Glutamatergic neuron (in vitro differentiated cells): ENCODE data around the gene SEC14L3. TPM values are rescaled to one million over a fixed set of nuclear protein-coding genes. Genes with fewer than 3 reads are reported as not detected.

ENCODE experiments used
- DNase-seq: peaks from one replicate; pipeline ENCODE4 v3.0.0; 2022
- H3K27ac Mint-ChIP-seq: one replicate; pipeline ENCODE4 v1.8.0; 2020; ENCODE audit warnings: mild to moderate bottlenecking, mixed read lengths, inconsistent platforms; ENCODE audit not compliant: unreplicated experiment
- H3K27me3 Mint-ChIP-seq: one replicate; pipeline ENCODE4 v1.8.0; 2020; ENCODE audit warnings: mild to moderate bottlenecking, moderate library complexity, mixed read lengths, inconsistent platforms; ENCODE audit not compliant: unreplicated experiment
- H3K36me3 Mint-ChIP-seq: one replicate; pipeline ENCODE4 v1.8.0; 2020; ENCODE audit warnings: mild to moderate bottlenecking, mixed read lengths, inconsistent platforms; ENCODE audit not compliant: unreplicated experiment
- H3K4me1 Mint-ChIP-seq: one replicate; pipeline ENCODE4 v1.8.0; 2020; ENCODE audit warnings: mild to moderate bottlenecking, low read depth, mixed read lengths, inconsistent platforms; ENCODE audit not compliant: unreplicated experiment
- H3K4me3 Mint-ChIP-seq: one replicate; pipeline ENCODE4 v1.8.0; 2020; ENCODE audit warnings: mild to moderate bottlenecking, mixed read lengths, inconsistent platforms; ENCODE audit not compliant: unreplicated experiment
- H3K9me3 Mint-ChIP-seq: one replicate; pipeline ENCODE4 v1.8.0; 2020; ENCODE audit warnings: mild to moderate bottlenecking, moderate library complexity, mixed read lengths, inconsistent platforms; ENCODE audit not compliant: unreplicated experiment
- total RNA-seq: library from RNA; stranded (reverse); fragmentation: NEBNext Ultra II Directional; extraction: Animal tissue kit (Norgen Biotek cat#: 25700); gene quantifications from one replicate; pipeline ENCODE4 v1.2.1, GENCODE V29; 2021; ENCODE audit not compliant: unreplicated experiment
- TF ChIP-seq, protein P1 (sequence below): fragments of 200-600 bp; sonication (generic); IDR thresholded peaks from one replicate; pipeline ENCODE4 v1.5.0; 2021; ENCODE audit not compliant: partially characterized antibody, unreplicated experiment

The SEC14L3 gene
- total RNA-seq, 1 donor from 2014 or later, result not detected

DNA sequence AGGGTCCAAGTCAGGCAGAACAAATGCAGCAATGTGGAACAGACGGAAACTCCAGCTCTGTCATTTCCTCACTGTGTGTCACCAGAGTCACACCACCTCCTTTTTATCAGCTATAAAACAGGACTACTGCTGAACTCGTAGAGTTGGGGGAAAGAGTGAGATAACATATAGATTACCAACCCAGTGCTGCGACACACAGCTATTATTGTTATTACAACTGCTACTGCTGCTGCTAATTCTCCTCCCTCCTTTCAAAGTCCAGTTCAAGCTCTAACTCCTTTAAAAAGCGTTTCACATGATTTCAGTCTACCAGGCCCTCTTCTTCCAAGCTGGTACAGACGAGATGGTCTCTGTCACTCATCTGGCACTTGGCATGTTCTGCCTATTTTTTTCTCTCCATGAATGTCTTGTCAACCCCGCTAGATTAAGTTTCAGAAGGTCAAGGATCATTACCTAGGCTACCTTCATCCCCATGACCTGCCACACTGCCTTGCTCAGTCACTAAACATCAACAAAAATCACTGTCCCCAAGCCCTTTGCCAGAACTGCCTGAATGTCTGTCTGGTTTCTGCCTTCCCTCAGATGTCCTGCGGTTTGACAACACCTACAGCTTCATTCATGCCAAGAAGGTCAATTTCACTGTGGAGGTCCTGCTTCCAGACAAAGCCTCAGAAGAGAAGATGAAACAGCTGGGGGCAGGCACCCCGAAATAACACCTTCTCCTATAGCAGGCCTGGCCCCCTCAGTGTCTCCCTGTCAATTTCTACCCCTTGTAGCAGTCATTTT is 49.9 kb downstream of the SEC14L3 start:
- Mint-ChIP-seq H3K4me1 (peaks cover 7% of the 10 kb centered on the region), H3K9me3 (peaks cover 4% of the 10 kb centered on the region), H3K27ac (peak overlapping the region; percentile 83), H3K27me3 (no peaks in the 10 kb centered on the region), H3K4me3 (peak overlapping the region; percentile 88), H3K36me3 (no peaks in the 10 kb centered on the region)
- TF ChIP-seq, protein P1, sequence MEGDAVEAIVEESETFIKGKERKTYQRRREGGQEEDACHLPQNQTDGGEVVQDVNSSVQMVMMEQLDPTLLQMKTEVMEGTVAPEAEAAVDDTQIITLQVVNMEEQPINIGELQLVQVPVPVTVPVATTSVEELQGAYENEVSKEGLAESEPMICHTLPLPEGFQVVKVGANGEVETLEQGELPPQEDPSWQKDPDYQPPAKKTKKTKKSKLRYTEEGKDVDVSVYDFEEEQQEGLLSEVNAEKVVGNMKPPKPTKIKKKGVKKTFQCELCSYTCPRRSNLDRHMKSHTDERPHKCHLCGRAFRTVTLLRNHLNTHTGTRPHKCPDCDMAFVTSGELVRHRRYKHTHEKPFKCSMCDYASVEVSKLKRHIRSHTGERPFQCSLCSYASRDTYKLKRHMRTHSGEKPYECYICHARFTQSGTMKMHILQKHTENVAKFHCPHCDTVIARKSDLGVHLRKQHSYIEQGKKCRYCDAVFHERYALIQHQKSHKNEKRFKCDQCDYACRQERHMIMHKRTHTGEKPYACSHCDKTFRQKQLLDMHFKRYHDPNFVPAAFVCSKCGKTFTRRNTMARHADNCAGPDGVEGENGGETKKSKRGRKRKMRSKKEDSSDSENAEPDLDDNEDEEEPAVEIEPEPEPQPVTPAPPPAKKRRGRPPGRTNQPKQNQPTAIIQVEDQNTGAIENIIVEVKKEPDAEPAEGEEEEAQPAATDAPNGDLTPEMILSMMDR, result no peak
- no peak for DNase-seq

DNA sequence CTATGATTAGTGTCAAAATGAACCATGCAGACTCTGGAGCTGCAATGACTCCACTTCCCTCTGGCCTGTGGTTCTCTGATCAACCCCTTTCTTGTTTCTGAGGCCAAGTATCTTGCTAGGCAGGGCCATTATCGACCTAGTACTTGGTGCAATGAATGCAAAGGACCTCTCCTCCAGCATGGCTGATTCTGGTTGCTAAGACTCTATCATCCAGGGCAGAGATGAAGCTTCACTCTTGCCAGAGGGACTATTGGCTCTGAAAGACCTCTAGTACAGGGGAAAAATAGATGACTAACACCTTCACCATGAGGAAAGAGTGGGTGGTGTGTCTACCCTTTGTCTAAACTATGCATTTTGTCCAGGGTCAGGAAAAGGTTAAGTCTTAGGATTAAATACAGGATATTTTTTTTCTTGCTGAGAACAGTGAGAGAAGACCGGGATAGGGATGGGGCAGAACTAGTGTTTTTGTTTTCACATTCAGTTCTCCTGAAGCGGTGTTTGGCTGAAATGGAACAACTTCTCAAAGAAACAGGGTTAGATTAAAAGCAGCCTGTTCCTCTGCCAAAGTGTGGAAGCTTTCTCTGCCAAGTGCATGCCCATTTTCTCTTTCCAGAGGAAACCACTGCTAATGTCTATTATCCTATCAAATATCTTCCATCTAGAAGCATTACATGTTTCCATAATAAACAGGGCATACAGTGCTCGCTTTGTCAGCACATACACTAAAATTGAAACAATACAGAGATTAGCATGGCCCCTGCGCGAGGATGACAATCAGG is 51.3 kb downstream of the SEC14L3 start:
- Mint-ChIP-seq H3K4me1 (peaks cover 7% of the 10 kb centered on the region), H3K4me3 (no peak overlapping the region), H3K36me3 (no peaks in the 10 kb centered on the region), H3K27me3 (no peaks in the 10 kb centered on the region), H3K27ac (no peak overlapping the region), H3K9me3 (peaks cover 4% of the 10 kb centered on the region)
- TF ChIP-seq, protein P1, result no peak
- DNase-seq, result no peak

DNA sequence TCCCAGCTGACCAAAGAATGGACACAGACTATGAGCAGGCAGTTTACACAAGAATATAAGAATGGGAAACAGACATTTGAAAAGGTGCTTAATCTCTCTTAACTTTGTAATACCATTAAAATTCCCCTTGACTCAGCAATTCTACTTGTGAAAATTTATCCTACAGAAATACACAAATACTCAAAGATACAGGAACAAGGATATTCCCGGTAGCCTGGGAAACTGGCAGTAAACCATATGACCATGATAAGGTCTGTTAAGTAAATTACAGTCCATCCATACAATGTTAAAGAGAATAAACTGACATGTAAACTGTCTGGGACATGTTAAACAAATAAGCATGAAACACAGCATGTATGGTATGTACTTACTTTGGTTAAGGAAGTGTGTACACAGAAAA is 55.0 kb downstream of the SEC14L3 start:
- H3K36me3 Mint-ChIP-seq, result no peaks in the 10 kb centered on the region
- TF ChIP-seq, protein P1, result no peak
- H3K9me3 Mint-ChIP-seq, result no peaks in the 10 kb centered on the region
- H3K27ac Mint-ChIP-seq, result no peak overlapping the region
- H3K4me1 Mint-ChIP-seq, result no peaks in the 10 kb centered on the region
- H3K4me3 Mint-ChIP-seq, result no peak overlapping the region
- no peak for DNase-seq
- no peaks in the 10 kb centered on the region for H3K27me3 Mint-ChIP-seq

DNA sequence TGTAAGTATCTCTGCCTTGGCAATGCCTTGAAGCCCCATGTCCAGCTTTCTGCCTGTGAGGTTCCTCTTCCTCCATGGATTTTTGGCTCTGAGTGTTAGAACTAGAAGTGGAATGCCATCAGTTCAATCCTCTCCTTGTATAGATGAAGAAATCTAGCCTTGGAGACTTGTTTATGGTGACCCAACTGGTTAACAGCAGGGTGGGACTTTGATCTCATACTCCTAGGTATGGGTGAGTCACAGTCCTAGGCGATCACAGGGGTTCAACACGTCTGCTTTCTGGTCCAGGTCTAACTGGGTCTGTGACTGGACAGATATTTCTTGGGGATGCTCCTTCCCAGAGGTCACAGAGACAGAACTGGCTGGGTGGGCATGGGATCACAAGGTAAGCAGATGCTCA is 55.4 kb downstream of the SEC14L3 start:
- TF ChIP-seq, protein P1, result no peak
- H3K27ac Mint-ChIP-seq, result no peak overlapping the region
- no peaks in the 10 kb centered on the region for H3K36me3 Mint-ChIP-seq
- H3K9me3 Mint-ChIP-seq, result no peaks in the 10 kb centered on the region
- no peaks in the 10 kb centered on the region for H3K27me3 Mint-ChIP-seq
- no peak overlapping the region for H3K4me3 Mint-ChIP-seq
- DNase-seq, result no peak
- H3K4me1 Mint-ChIP-seq, result no peaks in the 10 kb centered on the region
